Spleen (tissue), 11 donors: ENCODE data around the gene RALGAPA1. TPM values are rescaled to one million over a fixed set of nuclear protein-coding genes. Genes with fewer than 3 reads are reported as not detected.

Source experiments
- DNase-seq: peaks from one replicate; pipeline ENCODE4 v3.0.0-alpha.2; 2020
- H3K27ac ChIP-seq, 8 donors: fragments of 200-600 bp; sonication (generic) in 7 of 8; 1 replicate in 4 of 8; 2 replicates in 4 of 8; pipeline versions ENCODE4 v1.5.0 to v1.8.0; 2016 to 2021; ENCODE audit warnings: inconsistent platforms in 4 of 8, mild to moderate bottlenecking in 4 of 8, moderate library complexity in 1 of 8
- H3K27me3 ChIP-seq, 7 donors: fragments of 200-600 bp; sonication (generic) in 6 of 7; replicated peaks in 1 of 7; 1 replicate in 4 of 7; 2 replicates in 3 of 7; pipeline versions ENCODE4 v1.5.0 to v1.8.0; 2016 to 2021; ENCODE audit warnings: inconsistent platforms in 3 of 7, mild to moderate bottlenecking in 1 of 7
- H3K36me3 ChIP-seq, 6 donors: fragments of 200-600 bp; sonication (generic) in 5 of 6; 1 replicate in 4 of 6; 2 replicates in 2 of 6; pipeline versions ENCODE4 v1.5.0 to v1.8.0; 2016 to 2021; ENCODE audit warnings: inconsistent platforms in 2 of 6
- H3K4me1 ChIP-seq, 6 donors: fragments of 200-600 bp; sonication (generic) in 5 of 6; 1 replicate in 3 of 6; 2 replicates in 3 of 6; pipeline versions ENCODE4 v1.5.0 to v1.8.0; 2016 to 2021; ENCODE audit warnings: inconsistent platforms in 3 of 6
- H3K4me3 ChIP-seq, 8 donors: fragments of 200-600 bp; sonication (generic) in 7 of 8; 1 replicate in 4 of 8; 2 replicates in 4 of 8; pipeline versions ENCODE4 v1.5.0 to v1.8.0; 2016 to 2021; ENCODE audit warnings: inconsistent platforms in 4 of 8, mild to moderate bottlenecking in 4 of 8, moderate library complexity in 2 of 8
- H3K9me3 ChIP-seq, 8 donors: fragments of 200-600 bp; sonication (generic) in 7 of 8; 1 replicate in 4 of 8; 2 replicates in 4 of 8; pipeline versions ENCODE4 v1.5.0 to v1.8.0; 2016 to 2021; ENCODE audit warnings: inconsistent platforms in 4 of 8
- POLR2A ChIP-seq, 3 donors: fragments of 450-650 bp; IDR thresholded peaks; one replicate each; pipeline ENCODE4 v1.5.1; 2017; ENCODE audit warnings: antibody characterized with exemption in 3 of 3, mild to moderate bottlenecking in 1 of 3
- POLR2AphosphoS5 ChIP-seq, 3 donors: sonication (generic); formaldehyde crosslinking; IDR thresholded peaks; one replicate each; pipeline ENCODE4 v1.5.1; 2017; ENCODE audit warnings: antibody characterized with exemption in 3 of 3
- WGBS, 5 donors: extraction: QIAGEN DNeasy Blood & Tissue Kit in 3 of 5; methylation state at CpG; one replicate each; pipeline versions ENCODE4 v1.1.5 to v1.1.7; 2013 to 2018; 5-methylcytosine and 5-hydroxymethylcytosine counted together
- intact Hi-C: fragments of 100-400 bp; cut with DNase I; formaldehyde crosslinking; loops from one replicate; pipeline ENCODE4 v1.15.0; 2023; ENCODE audit warnings: low total_unique reads
- polyA plus RNA-seq, 3 donors: library from polyadenylated mRNA; stranded (reverse); fragments of 200-250 nt; gene quantifications; one replicate each; pipeline ENCODE4 v1.2.1, GENCODE V29; 2013
- total RNA-seq, 7 donors: library from RNA; depleted of rRNA in 3 of 7; stranded (reverse); fragments of >200 nt in 3 of 7; fragmentation: NEBNext Ultra II Directional in 4 of 7; extraction: Animal tissue kit (Norgen Biotek cat#: 25700) in 4 of 7; gene quantifications; one replicate each; pipeline versions ENCODE4 v1.1.0 to v1.2.1, GENCODE V29; 2016 to 2021
- TF ChIP-seq, protein P1 (sequence below), 11 experiments: fragments of 200-600 bp in 7 of 11; fragments of 450-650 bp in 4 of 11; sonication (generic) in 4 of 11; IDR thresholded peaks in 8 of 11; conservative IDR thresholded peaks in 3 of 11; 1 replicate in 7 of 11; 2 replicates in 4 of 11; pipeline versions ENCODE4 v1.4.0 to v1.8.0; 2016 to 2021; ENCODE audit warnings: antibody characterized with exemption in 11 of 11, inconsistent platforms in 4 of 11, mild to moderate bottlenecking in 1 of 11
- donor health status: healthy with polysubstance abuse.
- donor health status: DM: no; HTN: no; CAD: no; lungs with moderate emphysema.
- donor health status: DM: no; HTN: no; CAD: no.
- donor health status: Bipolar disorder and iron deficiency.
- donor health status: healthy.
- donor health status: DM: no; HTN: no; CAD: no.
- donor health status: DM: yes; HTN: yes; CAD: no.

RALGAPA1 gene
- total and polyA plus RNA-seq, 10 donors, result 9.7 to 76.0 (median 52.2) TPM

DNA sequence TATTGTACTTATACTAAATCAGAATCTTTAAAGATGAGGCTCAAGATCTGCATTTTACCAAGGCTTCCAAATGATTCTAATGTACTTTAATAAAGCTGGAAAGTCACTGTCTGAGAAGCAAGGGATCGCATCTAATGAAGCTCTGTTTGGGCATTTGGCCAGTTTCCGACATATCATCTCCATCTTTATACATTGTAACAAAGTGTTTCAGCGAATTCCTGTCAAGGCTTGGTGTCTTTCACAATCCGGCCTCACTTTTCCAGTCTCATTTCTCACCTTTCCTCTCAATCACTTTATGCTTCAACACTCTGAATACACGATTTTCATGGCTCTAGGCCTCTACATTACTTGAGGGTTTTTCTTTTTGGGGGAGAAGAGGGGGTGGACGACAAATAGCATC is 302.6 kb downstream of the RALGAPA1 start:
- Histone ChIP-seq H3K27me3 (no peaks in the 10 kb centered on the region), H3K4me3 (no peak overlapping the region), H3K27ac (no peak overlapping the region), H3K9me3 (no peaks in the 10 kb centered on the region), H3K36me3 (no peaks in the 10 kb centered on the region), H3K4me1 (no peaks in the 10 kb centered on the region)
- 75 to 86% (median 78%) methylated on average over 6 of the region's 6 CpGs for WGBS, 5 donors
- intact Hi-C loops, result no loop called here
- DNase-seq, result no peak
- TF ChIP-seq POLR2AphosphoS5 (IDR thresholded peaks at IDR 0.05) (no peak), POLR2A (IDR thresholded peaks at IDR 0.05) (no peak)
- TF ChIP-seq, protein P1, sequence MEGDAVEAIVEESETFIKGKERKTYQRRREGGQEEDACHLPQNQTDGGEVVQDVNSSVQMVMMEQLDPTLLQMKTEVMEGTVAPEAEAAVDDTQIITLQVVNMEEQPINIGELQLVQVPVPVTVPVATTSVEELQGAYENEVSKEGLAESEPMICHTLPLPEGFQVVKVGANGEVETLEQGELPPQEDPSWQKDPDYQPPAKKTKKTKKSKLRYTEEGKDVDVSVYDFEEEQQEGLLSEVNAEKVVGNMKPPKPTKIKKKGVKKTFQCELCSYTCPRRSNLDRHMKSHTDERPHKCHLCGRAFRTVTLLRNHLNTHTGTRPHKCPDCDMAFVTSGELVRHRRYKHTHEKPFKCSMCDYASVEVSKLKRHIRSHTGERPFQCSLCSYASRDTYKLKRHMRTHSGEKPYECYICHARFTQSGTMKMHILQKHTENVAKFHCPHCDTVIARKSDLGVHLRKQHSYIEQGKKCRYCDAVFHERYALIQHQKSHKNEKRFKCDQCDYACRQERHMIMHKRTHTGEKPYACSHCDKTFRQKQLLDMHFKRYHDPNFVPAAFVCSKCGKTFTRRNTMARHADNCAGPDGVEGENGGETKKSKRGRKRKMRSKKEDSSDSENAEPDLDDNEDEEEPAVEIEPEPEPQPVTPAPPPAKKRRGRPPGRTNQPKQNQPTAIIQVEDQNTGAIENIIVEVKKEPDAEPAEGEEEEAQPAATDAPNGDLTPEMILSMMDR (IDR thresholded peaks at IDR 0.05 in 8 of 11, conservative IDR thresholded peaks at IDR 0.05 in 3 of 11), result no peak

DNA sequence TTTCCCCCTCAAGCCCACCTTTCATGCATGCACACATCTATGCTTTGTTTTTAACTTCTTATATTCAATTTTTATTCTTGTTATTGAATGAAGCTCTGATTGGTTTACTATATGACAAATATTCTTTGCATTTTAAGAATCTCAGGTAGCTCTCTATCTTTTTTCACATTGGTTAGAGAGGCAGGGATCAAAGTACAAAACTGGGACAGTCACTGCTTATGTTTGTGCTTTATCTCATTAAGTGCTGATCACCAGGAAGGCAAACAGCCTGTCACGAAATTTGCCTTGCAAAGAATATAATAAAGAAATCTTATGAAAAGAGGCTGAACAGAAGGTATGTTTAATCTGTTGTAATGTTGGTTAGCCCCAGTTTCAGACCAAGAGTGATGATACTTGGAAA is 304.8 kb downstream of the RALGAPA1 start:
- H3K36me3 ChIP-seq, result no peaks in the 10 kb centered on the region
- no peaks in the 10 kb centered on the region for H3K4me1 ChIP-seq
- no peak overlapping the region for H3K4me3 ChIP-seq
- intact Hi-C loops, result no loop called here
- H3K27ac ChIP-seq, result no peak overlapping the region
- 49 to 80% (median 74%) methylated on average over 1 of the region's 1 CpG for WGBS, 5 donors
- no peak for DNase-seq
- peaks cover 0 to 9% (median 0%) of the 10 kb centered on the region in 8 donors for H3K9me3 ChIP-seq
- no peaks in the 10 kb centered on the region for H3K27me3 ChIP-seq
- TF ChIP-seq, protein P1 (IDR thresholded peaks at IDR 0.05 in 8 of 11, conservative IDR thresholded peaks at IDR 0.05 in 3 of 11), result no peak
- TF ChIP-seq POLR2A (IDR thresholded peaks at IDR 0.05) (no peak), POLR2AphosphoS5 (IDR thresholded peaks at IDR 0.05) (no peak)

DNA sequence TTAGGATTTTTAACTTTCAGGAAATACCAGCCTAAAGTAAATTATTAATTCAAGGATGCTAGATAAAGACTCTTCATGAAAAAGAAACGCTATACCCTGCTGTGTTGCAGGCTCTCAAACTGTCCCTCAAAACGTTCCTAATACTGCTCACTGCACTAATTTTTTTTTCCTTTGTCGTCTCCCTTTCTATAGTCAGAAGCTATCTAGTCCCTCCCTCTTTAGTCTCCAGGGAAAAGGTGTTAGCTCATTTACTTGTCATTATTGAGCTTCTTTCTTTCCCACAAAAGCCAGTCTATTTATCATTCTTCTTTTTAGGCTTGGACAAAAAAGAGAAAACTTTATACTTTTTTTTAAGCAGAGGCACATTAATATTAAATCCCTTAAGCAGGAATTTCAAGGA is 305.4 kb downstream of the RALGAPA1 start:
- no peak for DNase-seq
- no peaks in the 10 kb centered on the region for H3K4me1 ChIP-seq
- intact Hi-C loops, result no loop called here
- H3K27ac ChIP-seq, result no peak overlapping the region
- no peak for TF ChIP-seq POLR2AphosphoS5 (IDR thresholded peaks at IDR 0.05)
- TF ChIP-seq, protein P1 (IDR thresholded peaks at IDR 0.05 in 8 of 11, conservative IDR thresholded peaks at IDR 0.05 in 3 of 11), result no peak
- TF ChIP-seq POLR2A (IDR thresholded peaks at IDR 0.05), result no peak
- H3K4me3 ChIP-seq, result no peak overlapping the region
- 40 to 58% (median 53%) methylated on average over 3 of the region's 3 CpGs for WGBS, 5 donors
- no peaks in the 10 kb centered on the region for H3K27me3 ChIP-seq
- peaks cover 0 to 9% (median 0%) of the 10 kb centered on the region in 8 donors for H3K9me3 ChIP-seq
- no peaks in the 10 kb centered on the region for H3K36me3 ChIP-seq

DNA sequence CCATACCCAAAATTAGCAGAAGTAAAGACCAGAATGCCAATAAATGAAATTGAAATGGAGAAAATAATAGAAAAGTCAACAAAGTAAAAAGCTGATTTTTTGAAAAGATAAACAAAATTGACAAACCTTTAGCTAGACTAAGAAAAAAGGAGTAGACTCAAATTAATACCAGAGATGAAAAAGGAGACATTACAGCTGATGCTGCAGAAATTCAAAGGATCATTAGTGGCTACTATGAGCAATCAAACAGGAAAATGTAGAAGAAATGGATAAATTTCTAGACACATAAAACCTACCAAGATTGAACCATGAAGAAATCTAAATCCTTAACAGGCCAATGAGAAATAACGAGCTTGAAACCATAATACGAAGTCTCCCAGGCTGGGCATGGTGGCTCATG is 309.9 kb downstream of the RALGAPA1 start:
- no peak for DNase-seq
- Histone ChIP-seq H3K27ac (no peak overlapping the region), H3K27me3 (peaks cover 0 to 3% (median 0%) of the 10 kb centered on the region in 7 donors), H3K9me3 (peaks cover 0 to 9% (median 0%) of the 10 kb centered on the region in 8 donors), H3K4me3 (no peak overlapping the region), H3K4me1 (no peaks in the 10 kb centered on the region), H3K36me3 (no peaks in the 10 kb centered on the region)
- intact Hi-C loops, result no loop called here
- WGBS, 5 donors, result 89 to 100% (median 95%) methylated on average over 2 of the region's 2 CpGs
- TF ChIP-seq POLR2A (IDR thresholded peaks at IDR 0.05) (no peak), POLR2AphosphoS5 (IDR thresholded peaks at IDR 0.05) (no peak)
- TF ChIP-seq, protein P1 (IDR thresholded peaks at IDR 0.05 in 8 of 11, conservative IDR thresholded peaks at IDR 0.05 in 3 of 11), result no peak
